Gastroesophageal sphincter (tissue), 4 donors: Measurements from ENCODE around the gene ABR. TPM values are rescaled to one million over a fixed set of nuclear protein-coding genes. Genes with fewer than 3 reads are reported as not detected.

Source experiments
- ATAC-seq: fragments of 150-250 bp; one replicate; pipeline ENCODE4 v1.9.1; 2016; ENCODE audit warnings: mild to moderate bottlenecking, moderate library complexity
- H3K27ac ChIP-seq, 4 donors: fragments of 200-600 bp; sonication (generic) in 3 of 4; 1 replicate in 3 of 4; 2 replicates in 1 of 4; pipeline ENCODE4 v1.5.1; 2016 to 2019
- H3K27me3 ChIP-seq: fragments of 200-600 bp; sonication (generic); one replicate; pipeline ENCODE4 v1.5.1; 2019
- H3K36me3 ChIP-seq, 2 donors: fragments of 200-600 bp; sonication (generic); one replicate each; pipeline ENCODE4 v1.5.1; 2019; ENCODE audit warnings: control low read depth in 1 of 2
- H3K4me1 ChIP-seq, 3 donors: fragments of 200-600 bp; sonication (generic); 1 replicate in 2 of 3; 2 replicates in 1 of 3; pipeline ENCODE4 v1.5.1; 2016 to 2019; ENCODE audit warnings: control low read depth in 2 of 3
- H3K4me3 ChIP-seq, 2 donors: fragments of 200-600 bp; sonication (generic); one replicate each; pipeline ENCODE4 v1.5.1; 2019; ENCODE audit warnings: mild to moderate bottlenecking in 1 of 2, moderate library complexity in 1 of 2
- H3K9me3 ChIP-seq, 3 donors: fragments of 200-600 bp; sonication (generic); one replicate each; pipeline ENCODE4 v1.5.1; 2017 to 2019; ENCODE audit warnings: control low read depth in 2 of 3
- EP300 ChIP-seq: sonication (generic); formaldehyde crosslinking; IDR thresholded peaks from one replicate; pipeline ENCODE4 v1.6.1; 2017; ENCODE audit warnings: antibody characterized with exemption, mild to moderate bottlenecking
- POLR2A ChIP-seq, 2 donors: fragments of 450-650 bp; IDR thresholded peaks; one replicate each; pipeline ENCODE4 v1.6.1; 2017; ENCODE audit warnings: antibody characterized with exemption in 2 of 2, mild to moderate bottlenecking in 2 of 2, moderate library complexity in 1 of 2
- POLR2AphosphoS5 ChIP-seq: sonication (generic); formaldehyde crosslinking; IDR thresholded peaks from one replicate; pipeline ENCODE4 v1.6.1; 2017; ENCODE audit warnings: antibody characterized with exemption
- WGBS, 2 donors: methylation state at CpG; one replicate each; pipeline ENCODE4 v1.1.5; 2018; ENCODE audit warnings: low coverage in 1 of 2; 5-methylcytosine and 5-hydroxymethylcytosine counted together
- total RNA-seq, 4 donors: library from RNA; depleted of rRNA; stranded (reverse); fragments of >200 nt; gene quantifications; one replicate each; pipeline ENCODE4 v1.1.0, GENCODE V29; 2016
- TF ChIP-seq, protein P1 (sequence below), 4 experiments: fragments of 200-600 bp in 2 of 4; fragments of 450-650 bp in 2 of 4; sonication (generic) in 1 of 4; IDR thresholded peaks; one replicate each; pipeline ENCODE4 v1.5.1; 2017 to 2019; ENCODE audit warnings: antibody characterized with exemption in 4 of 4, mild to moderate bottlenecking in 2 of 4, moderate library complexity in 2 of 4

The ABR gene
- total RNA-seq, 4 donors from 2014 or later = 62.6 to 147 (median 114) TPM

DNA sequence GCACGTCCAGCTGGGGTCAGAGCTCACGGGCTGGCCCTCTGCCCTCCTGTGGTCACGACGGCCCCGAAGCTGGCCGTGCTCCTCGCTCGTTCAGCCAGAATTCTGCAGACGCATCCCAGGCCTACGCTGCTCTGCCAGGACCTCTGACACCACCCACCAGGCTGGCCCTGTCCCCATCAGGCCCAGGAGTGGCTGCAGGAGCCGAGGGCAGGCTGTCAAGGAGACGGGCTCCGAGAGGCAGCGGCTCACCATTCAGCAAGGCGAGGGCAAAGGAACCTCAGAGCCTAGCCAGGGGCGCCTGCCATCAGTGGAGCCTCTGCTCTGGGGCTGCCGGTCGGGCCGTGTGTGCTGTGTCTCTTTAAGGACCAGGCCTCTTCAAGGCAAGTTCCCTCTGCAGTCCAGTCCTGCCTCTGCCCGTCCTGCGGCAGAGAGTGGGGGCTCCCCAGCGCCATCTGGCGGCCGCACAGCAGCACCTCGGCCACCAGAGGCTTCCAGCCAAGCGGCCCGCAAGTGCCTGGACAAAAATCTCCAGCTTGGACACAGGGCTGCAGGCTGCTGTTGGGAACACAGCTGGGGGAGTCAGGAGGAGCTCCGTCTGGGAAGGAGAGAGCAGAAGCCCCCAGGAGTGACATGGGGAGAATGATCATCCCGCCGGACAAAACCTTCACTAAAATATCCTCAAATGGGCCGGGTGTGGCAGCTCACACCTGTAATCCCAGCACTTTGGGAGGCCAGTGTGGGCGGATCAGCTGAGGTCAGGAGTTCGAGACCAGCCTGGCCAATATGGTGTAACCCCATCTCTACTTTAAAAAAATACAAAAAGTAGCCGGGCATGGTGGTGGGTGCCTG is 7.4 kb upstream of the ABR start:
- H3K4me3 ChIP-seq = peak overlapping the region in 1 of 2 donors; percentile 38
- whole genome bisulfite sequencing, 2 donors = 30 to 47% methylated on average over 2 to 3 of the region's 34 CpGs

DNA sequence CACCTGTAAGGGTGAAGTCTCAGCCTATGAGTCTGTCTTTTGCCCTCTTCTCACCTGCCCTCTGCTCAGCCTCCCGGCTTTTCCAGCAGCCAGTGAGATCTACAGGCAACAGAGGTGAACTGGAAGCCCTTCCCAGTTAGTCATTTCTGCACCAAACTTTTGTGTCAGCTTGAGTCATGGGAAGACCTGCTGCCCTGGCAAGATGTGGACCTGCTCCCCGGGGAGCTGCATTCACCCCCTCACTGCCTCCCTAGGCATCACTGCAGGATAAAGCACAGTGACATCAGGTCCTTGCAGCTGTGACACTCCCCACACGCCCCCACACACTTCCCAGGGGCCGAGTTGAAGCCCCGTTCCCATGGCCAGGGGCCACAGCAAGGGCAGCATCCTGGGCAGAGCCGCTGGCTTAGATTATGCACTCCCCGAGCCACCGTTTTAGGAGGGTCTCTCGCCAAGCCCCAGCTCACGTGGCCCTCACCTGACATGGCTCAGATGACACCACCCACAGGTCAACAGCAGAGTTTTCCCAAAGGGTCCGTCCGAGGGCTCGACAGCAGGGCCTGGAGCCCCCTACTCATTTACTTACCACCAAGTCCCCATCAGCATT is 6.5 kb upstream of the ABR start:
- Histone ChIP-seq H3K27ac (peak overlapping the region; percentile 2 to 79 (median 78)), H3K4me3 (peak overlapping the region in 1 of 2 donors; percentile 38), H3K27me3 (no peaks in the 10 kb centered on the region), H3K9me3 (no peaks in the 10 kb centered on the region), H3K36me3 (no peaks in the 10 kb centered on the region), H3K4me1 (peaks cover 0 to 65% (median 27%) of the 10 kb centered on the region in 3 donors)
- ATAC-seq = no peak
- TF ChIP-seq POLR2A (IDR thresholded peaks at IDR 0.05) (no peak), POLR2AphosphoS5 (no peak), EP300 (no peak)
- TF ChIP-seq, protein P1, sequence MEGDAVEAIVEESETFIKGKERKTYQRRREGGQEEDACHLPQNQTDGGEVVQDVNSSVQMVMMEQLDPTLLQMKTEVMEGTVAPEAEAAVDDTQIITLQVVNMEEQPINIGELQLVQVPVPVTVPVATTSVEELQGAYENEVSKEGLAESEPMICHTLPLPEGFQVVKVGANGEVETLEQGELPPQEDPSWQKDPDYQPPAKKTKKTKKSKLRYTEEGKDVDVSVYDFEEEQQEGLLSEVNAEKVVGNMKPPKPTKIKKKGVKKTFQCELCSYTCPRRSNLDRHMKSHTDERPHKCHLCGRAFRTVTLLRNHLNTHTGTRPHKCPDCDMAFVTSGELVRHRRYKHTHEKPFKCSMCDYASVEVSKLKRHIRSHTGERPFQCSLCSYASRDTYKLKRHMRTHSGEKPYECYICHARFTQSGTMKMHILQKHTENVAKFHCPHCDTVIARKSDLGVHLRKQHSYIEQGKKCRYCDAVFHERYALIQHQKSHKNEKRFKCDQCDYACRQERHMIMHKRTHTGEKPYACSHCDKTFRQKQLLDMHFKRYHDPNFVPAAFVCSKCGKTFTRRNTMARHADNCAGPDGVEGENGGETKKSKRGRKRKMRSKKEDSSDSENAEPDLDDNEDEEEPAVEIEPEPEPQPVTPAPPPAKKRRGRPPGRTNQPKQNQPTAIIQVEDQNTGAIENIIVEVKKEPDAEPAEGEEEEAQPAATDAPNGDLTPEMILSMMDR (IDR thresholded peaks at IDR 0.05) = no peak
- 75% methylated on average over 4 of the region's 13 CpGs; no CpG with 5 or more reads in 1 of the 2 donors for WGBS, 2 donors

More for the DNA sequence above, 7.4 kb upstream of the ABR start:
- ATAC-seq = peak; percentile 84
- TF ChIP-seq EP300 (no peak), POLR2A (IDR thresholded peaks at IDR 0.05) (no peak), POLR2AphosphoS5 (peak; percentile 39)
- TF ChIP-seq, protein P1 (IDR thresholded peaks at IDR 0.05) = peak in 3 of 4 experiments; percentile 96 to 99 (median 99)
- no peaks in the 10 kb centered on the region for H3K36me3 ChIP-seq
- peak overlapping the region; percentile 2 to 79 (median 78) for H3K27ac ChIP-seq
- H3K9me3 ChIP-seq = no peaks in the 10 kb centered on the region
- peaks cover 0 to 65% (median 27%) of the 10 kb centered on the region in 3 donors for H3K4me1 ChIP-seq
- H3K27me3 ChIP-seq = no peaks in the 10 kb centered on the region

- Histone ChIP-seq H3K36me3 (no peaks in the 10 kb centered on the region), H3K27ac (peak overlapping the region in 3 of 4 donors; percentile 9 to 41 (median 22)), H3K4me1 (peaks cover 0 to 63% (median 24%) of the 10 kb centered on the region in 3 donors), H3K4me3 (no peak overlapping the region), H3K9me3 (no peaks in the 10 kb centered on the region), H3K27me3 (no peaks in the 10 kb centered on the region)
- ATAC-seq = no peak
- TF ChIP-seq POLR2AphosphoS5 (no peak), POLR2A (IDR thresholded peaks at IDR 0.05) (no peak), EP300 (no peak)
- TF ChIP-seq, protein P1 (IDR thresholded peaks at IDR 0.05) = no peak
- 36 to 64% methylated on average over 6 to 9 of the region's 14 CpGs for WGBS, 2 donors
Observed at GRCh38 chr17:1183171-1183873, 3.5 kb upstream of the ABR start.

- Histone ChIP-seq H3K9me3 (no peaks in the 10 kb centered on the region), H3K27ac (peak overlapping the region in 3 of 4 donors; percentile 9 to 26 (median 22)), H3K4me3 (no peak overlapping the region), H3K27me3 (no peaks in the 10 kb centered on the region), H3K36me3 (no peaks in the 10 kb centered on the region), H3K4me1 (peaks cover 0 to 63% (median 28%) of the 10 kb centered on the region in 3 donors)
- TF ChIP-seq, protein P1 (IDR thresholded peaks at IDR 0.05) = no peak
- TF ChIP-seq POLR2AphosphoS5 (no peak), EP300 (no peak), POLR2A (IDR thresholded peaks at IDR 0.05) (no peak)
- no peak for ATAC-seq
- 80% methylated on average over 2 of the region's 11 CpGs; no CpG with 5 or more reads in 1 of the 2 donors for WGBS, 2 donors
Observed at GRCh38 chr17:1182811-1183170, 3.0 kb upstream of the ABR start.
